ENCODE measurements around the gene PREX1.
"Not testable (repeated sequence)": the region's sequence is repeated elsewhere in the genome, so short reads cannot be mapped to it uniquely, and the experiment has no call there.

Gene PREX1

GRCh38 chr20:48789781-48790472 is 37.9 kb downstream of the PREX1 start:
- no peak for DNase-seq

DNA sequence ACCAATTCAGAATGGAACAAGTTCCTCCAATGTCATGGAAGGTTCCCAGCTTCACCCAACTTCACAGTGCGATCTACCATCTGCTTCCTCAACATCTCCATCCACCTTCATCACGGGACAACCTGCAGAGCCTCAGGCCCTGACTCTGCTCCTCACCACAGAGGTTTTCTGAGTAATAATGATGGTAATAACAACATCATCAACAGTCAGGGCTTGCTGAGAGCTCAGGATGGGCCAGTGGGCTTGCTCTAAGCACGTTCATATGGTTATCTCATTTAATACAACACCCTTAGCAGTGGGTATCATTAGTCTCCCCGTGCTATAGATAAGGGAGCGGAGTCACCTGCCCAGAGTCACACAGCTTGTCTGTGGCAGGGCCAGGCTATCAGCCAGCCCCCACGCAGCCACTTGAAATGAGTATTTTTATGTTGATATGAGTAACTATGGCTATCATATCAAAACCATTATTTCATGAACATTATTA is 38.6 kb downstream of the PREX1 start:
- DNase-seq = no peak

DNA sequence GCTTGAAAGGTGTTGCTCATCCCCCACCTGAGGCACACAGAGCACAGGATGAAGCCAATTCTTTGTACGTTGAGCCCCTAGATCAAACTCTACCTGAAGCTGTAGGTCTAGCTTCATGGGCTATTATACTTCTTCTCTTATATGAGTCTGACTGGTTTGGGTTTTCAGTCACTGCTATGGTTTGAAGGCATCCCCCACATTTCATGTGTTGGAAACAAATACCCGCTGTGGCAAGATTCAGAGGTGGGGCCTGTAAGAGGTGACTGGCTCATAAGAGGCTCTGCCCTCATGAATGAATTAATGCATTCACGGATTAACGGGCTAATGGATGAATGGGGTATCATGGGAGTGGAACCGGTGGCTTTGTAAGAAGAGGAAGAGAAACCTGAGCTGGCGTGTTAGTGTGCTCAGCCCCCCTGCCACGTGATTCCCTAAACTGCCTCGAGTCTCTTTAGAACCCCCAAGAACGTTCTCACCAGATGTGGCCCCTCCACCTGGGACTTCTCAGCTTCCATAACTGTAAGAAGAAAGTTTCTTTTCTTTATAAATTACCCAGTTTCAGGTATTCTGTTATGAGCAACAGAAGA is 39.2 kb downstream of the PREX1 start:
- DNase-seq = no peak

GRCh38 chr20:48787861-48788375 is 39.9 kb downstream of the PREX1 start:
- no peak for DNase-seq

GRCh38 chr20:48786951-48787705 is 40.7 kb downstream of the PREX1 start:
- DNase-seq = no peak

- no peak for DNase-seq
Observed at GRCh38 chr20:48785801-48786200, 42.0 kb downstream of the PREX1 start.

- no peak for DNase-seq
Observed at GRCh38 chr20:48785256-48785655, 42.5 kb downstream of the PREX1 start.

DNA sequence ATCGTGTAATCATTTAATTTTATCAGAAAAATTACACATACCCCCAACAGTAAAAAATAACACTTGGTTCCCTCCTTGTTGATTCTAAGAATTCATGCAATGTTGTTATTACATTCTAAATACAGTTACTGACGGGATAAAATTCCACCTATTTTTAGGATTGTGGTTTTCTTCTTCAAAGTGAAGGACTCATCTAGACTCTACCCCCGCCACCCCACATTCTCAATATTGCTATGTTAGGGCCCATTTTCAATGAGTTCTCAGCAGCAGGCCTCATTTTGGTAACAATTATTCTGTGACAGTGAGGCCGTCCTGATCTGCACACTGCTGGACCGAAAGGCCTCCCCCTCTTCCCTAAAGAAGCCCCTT is 43.5 kb downstream of the PREX1 start:
- no peak for DNase-seq

- DNase-seq = peak; percentile 30
Observed at GRCh38 chr20:48783533-48784272, 44.1 kb downstream of the PREX1 start.

- DNase-seq = no peak
Observed at GRCh38 chr20:48782901-48783308, 44.9 kb downstream of the PREX1 start.

DNA sequence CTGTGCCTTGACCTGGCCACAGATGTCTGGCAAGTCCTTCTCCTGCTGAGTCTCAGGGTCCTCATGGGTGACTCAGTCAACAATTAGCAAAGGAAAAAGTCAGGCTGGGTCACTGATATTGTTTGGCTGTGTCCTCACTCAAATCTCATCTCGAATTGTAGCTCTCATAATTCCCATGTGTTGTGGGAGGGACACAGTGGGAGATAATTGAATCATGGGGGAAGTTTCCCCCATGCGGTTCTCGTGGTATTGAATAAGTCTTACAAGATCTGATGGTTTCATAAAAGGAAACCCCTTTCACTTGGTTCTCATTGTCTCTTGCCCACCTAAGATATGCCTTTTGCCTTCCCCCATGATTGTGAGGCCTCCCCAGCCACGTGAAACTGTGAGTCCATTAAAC is 45.7 kb downstream of the PREX1 start:
- no peak for DNase-seq

DNA sequence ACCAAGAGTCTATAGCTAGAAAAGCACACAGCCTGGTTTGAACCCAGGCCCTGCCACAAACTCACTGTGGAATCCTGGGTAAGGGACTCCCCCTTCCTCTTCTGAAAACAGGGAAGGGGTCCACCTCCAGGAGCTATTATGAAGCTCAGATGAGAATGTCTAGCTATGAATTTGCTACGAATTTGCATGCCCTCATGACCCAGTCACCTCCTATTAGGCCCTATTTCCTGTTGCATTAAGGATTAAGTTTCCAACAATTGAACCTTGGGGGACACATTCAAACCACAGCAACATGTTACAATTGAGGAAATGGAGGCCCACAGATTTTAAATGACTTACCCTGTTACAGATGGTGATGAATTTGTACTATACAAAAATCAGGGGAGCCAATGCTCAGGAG is 46.2 kb downstream of the PREX1 start:
- no peak for DNase-seq

DNA sequence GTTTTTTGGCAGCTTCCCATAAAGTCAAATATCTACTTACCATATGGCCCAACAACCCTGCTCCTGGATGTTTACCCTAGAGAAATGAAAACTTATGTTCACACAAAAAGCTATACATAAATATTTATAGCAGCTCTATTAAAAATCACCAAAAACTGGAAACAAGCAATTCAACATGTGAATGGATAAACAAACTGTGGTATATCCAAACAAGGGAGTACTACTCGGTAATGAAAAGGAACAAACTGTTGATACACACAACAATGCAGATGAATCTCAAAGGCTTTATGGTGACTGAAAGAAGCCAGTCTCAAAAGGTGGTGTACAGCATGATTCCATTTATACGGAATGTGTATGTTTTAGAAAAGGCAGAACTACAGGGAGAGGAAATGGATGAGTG is 48.4 kb downstream of the PREX1 start:
- DNase-seq = no peak

DNA sequence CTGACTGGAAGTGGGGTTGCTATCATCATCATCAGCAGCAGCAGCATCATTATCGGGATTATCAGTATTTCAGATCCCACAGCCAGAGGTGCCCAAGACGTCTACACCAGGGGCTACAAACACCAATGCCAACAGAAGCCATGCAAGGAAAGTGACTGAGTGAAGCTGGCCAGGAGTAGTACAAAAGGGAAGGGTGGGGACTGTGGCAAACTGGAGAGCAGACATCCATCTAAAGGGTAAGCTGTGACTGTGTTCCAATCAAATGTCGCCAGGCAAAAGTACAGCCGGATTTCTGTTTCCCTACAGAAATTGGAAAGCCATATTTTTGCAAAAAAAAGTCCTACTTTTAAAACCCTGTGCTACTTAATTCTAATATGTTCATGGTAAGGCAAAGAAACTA is 50.0 kb downstream of the PREX1 start:
- no peak for DNase-seq

GRCh38 chr20:48777005-48777404 is 50.8 kb downstream of the PREX1 start:
- no peak for DNase-seq

DNA sequence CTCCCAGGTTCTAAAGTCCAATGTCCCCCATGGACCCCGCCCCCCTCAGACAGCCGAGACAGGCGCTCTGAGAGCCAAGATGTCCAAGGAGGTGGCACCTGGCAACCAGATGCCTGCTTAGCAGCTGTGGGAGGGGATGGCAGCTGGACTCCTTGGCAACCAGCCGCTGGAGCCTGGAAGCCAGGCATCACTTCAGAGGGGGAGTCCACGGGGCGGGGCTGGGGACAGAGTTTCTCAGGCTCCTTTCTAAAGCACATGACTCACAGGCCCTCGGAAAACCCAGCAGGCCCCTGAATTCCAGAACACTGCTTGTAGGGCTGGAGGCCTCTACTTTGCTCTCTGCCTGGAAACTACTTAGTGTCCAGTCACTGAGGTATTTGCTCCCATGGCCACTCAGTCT is 51.5 kb downstream of the PREX1 start:
- no peak for DNase-seq

DNA sequence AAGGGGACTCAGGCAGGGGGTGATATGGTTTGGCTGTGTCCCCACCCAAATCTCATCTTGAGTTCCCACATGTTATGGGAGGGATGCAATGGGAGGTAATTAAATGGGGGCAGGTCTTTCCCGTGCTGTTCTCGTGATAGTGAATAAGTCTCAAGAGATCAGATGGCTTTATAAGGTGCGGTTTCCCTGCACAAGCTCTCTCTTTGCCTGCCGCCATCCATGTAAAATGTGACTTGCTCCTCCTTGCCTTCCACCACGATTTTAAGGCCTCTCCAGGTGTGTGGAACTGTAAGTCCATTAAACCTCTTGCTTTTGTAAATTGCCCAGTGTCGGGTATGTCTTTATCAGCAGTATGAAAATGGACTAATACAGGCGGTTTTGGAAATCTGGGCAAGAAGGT is 52.3 kb downstream of the PREX1 start:
- DNase-seq = not testable (repeated sequence)

DNA sequence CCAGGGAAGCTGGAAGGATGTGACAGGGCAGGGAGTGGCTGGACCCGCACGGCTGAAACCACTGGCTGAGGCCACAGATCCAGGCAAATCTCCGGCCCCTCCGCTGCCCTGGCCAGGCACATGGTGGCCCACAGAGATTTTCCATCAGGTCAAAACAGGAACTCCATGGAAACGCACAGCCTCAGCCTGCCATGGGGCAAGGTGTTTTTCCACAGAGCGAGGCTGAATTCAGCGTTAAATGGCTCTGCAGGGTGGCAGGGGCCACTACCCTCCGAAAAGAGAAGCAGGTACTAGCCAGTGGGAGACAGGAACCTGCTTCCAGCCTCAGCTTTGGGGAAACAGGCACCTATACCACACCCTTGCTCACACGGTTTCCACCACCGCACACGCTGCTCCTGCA is 53.1 kb downstream of the PREX1 start:
- DNase-seq = no peak

GRCh38 chr20:48773837-48774418 is 53.9 kb downstream of the PREX1 start:
- DNase-seq = no peak

DNA sequence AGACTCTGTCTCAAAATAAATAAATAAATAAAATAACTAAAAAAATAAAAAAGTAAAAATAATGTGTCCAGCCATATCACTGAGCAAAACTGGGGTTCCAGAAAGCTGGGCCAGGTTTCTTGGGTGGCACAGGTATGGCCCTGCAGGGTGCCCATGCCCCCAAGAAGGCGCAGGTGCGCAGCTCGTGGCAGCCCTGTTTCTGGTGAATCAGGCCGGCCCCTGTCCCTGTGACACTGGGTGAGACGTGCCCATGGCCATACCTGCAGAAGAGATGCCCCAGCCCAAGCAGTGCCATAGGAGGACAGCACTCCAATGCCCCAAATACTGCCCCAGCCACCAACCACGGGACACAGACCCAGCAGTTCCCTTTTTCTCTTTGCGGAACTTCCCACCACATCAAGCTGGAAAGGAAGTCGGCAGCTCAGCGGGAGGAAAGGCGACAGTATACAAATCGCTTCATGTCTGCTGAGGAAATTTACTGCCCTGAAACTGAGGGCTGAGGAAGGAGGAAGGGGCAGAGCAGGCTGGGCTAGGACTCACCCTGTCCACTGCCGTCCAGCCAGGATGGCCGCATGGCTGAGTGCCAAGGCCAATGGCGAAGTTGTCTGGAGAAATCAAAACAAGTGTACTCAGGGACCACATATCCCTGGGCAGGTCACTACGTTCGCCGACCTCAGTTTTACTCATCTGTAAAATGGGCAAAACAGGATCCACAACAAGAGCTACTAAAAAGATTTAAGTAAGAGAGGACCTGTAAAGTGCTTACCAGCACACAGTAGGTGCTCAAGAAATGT is 55.4 kb downstream of the PREX1 start:
- no peak for DNase-seq

DNA sequence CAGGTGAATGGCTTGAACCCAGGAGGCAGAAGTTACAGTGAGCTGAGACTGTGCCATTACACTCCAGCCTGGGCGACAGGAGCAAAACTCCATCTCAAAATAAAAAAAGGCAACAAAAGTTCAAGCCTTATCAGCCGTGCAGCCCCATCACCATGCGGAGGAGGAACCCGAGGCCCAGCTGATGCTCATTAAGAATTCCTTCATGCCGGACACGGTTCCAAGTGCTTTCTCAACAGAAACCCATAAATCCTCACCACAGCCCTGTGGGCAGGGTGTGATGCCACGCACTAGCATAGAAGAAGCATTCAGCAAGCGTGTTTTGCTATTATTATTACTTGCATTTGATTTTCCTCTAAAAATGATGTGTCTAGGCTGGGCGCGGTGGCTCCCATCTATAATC is 56.3 kb downstream of the PREX1 start:
- no peak for DNase-seq
